CD4-positive, alpha-beta T cell (primary cell): ENCODE measurements around the gene NTN4. TPM values are rescaled to one million over a fixed set of nuclear protein-coding genes. Genes with fewer than 3 reads are reported as not detected.

Source experiments
- ATAC-seq: fragments of 200-7000 bp; cut with Tn5 transposase; one replicate; pipeline ENCODE4 v1.10.0; 2022; ENCODE audit warnings: mild to moderate bottlenecking; ENCODE audit not compliant: poor library complexity
- CTCF ChIA-PET: fragments of 350-600 bp; sonication (Branson Sonifier 250); formaldehyde crosslinking; loops from one replicate; lab custom pipeline; 2021; ENCODE audit warnings: antibody characterized with exemption, inconsistent platforms; lab: Charles Lee
- POLR2A ChIA-PET: fragments of 350-600 bp; sonication (Branson Sonifier 250); formaldehyde crosslinking; loops from one replicate; lab custom pipeline; 2021; ENCODE audit warnings: antibody characterized with exemption, inconsistent platforms; lab: Charles Lee
- DNase-seq, 14 experiments: peaks; one replicate each; pipeline ENCODE4 v3.0.0-alpha.2; 2013 to 2020; ENCODE audit warnings: mixed read lengths in 2 of 14
- H3K27ac ChIP-seq, 2 donors: one replicate each; pipeline versions ENCODE4 v1.5.1 to v1.7.0; 2013; ENCODE audit warnings: low read length in 2 of 2, low read depth in 1 of 2, mild to moderate bottlenecking in 1 of 2
- H3K27me3 ChIP-seq, 2 experiments: 1 replicate in 1 of 2; 2 replicates in 1 of 2; pipeline versions ENCODE4 v1.6.1 to v1.7.0; 2013; ENCODE audit warnings: low read length in 2 of 2, control low read depth in 1 of 2, mild to moderate bottlenecking in 1 of 2, moderate library complexity in 1 of 2; ENCODE audit not compliant: insufficient read depth in 2 of 2, control insufficient read depth in 1 of 2
- H3K36me3 ChIP-seq: one replicate; pipeline ENCODE4 v1.6.1; 2013; ENCODE audit warnings: low read length, control low read depth; ENCODE audit not compliant: insufficient read depth
- H3K4me1 ChIP-seq: one replicate; pipeline ENCODE4 v1.6.1; 2013; ENCODE audit warnings: low read length, control low read depth; ENCODE audit not compliant: insufficient read depth
- H3K4me3 ChIP-seq: one replicate; pipeline ENCODE4 v1.5.1; 2013; ENCODE audit warnings: mild to moderate bottlenecking, low read length, moderate library complexity
- H3K9me3 ChIP-seq, 2 experiments: 1 replicate in 1 of 2; 2 replicates in 1 of 2; pipeline versions ENCODE4 v1.6.1 to v1.7.0; 2013; ENCODE audit warnings: low read length in 2 of 2, mild to moderate bottlenecking in 2 of 2, control low read depth in 1 of 2, moderate library complexity in 1 of 2; ENCODE audit not compliant: control insufficient read depth in 1 of 2, insufficient read depth in 1 of 2
- H3K27ac Mint-ChIP-seq: one replicate; pipeline ENCODE4 v1.8.0; 2020; ENCODE audit warnings: mixed read lengths
- H3K27me3 Mint-ChIP-seq: one replicate; pipeline ENCODE4 v1.8.0; 2021; ENCODE audit warnings: mixed read lengths
- H3K36me3 Mint-ChIP-seq: one replicate; pipeline ENCODE4 v1.8.0; 2021; ENCODE audit warnings: low read depth, mixed read lengths
- H3K4me1 Mint-ChIP-seq: one replicate; pipeline ENCODE4 v1.8.0; 2021; ENCODE audit warnings: low read depth, mixed read lengths
- H3K4me3 Mint-ChIP-seq: one replicate; pipeline ENCODE4 v1.8.0; 2020; ENCODE audit warnings: mild to moderate bottlenecking, mixed read lengths
- H3K9me3 Mint-ChIP-seq: one replicate; pipeline ENCODE4 v1.8.0; 2020; ENCODE audit warnings: mixed read lengths
- CTCF ChIP-seq: fragments of 200-600 bp; IDR thresholded peaks from one replicate; pipeline ENCODE4 v1.8.0; 2022; ENCODE audit warnings: antibody characterized with exemption, mild to moderate bottlenecking
- intact Hi-C, 2 experiments: fragments of 100-400 bp; cut with DNase I in 1 of 2; cut with micrococcal nuclease in 1 of 2; formaldehyde crosslinking; loops; one replicate each; pipeline versions ENCODE4 v1.15.1 to v1.9.0; 2023 to 2025; cut with DNase I, micrococcal nuclease
- total RNA-seq, 174 experiments: library from RNA in 2 of 174; stranded (reverse) in 2 of 174; gene quantifications; one replicate each; pipeline ENCODE4 v1.2.3 and lab custom pipeline; 2021 to 2026

The NTN4 gene
- total RNA-seq, 2 experiments from 2014 or later, result 0.47 to 0.71 TPM

GRCh38 chr12:95673576-95673975 lies 117.0 kb downstream of the NTN4 start:
- Histone ChIP-seq H3K4me3 (no peak overlapping the region), H3K9me3 (no peaks in the 10 kb centered on the region), H3K27ac (no peak overlapping the region), H3K4me1 (no peaks in the 10 kb centered on the region), H3K36me3 (no peaks in the 10 kb centered on the region), H3K27me3 (no peaks in the 10 kb centered on the region)
- H3K4me3 Mint-ChIP-seq, result no peak overlapping the region
- DNase-seq (no peak), ATAC-seq (no peak)
- intact Hi-C loops, result no loop called here
- TF ChIP-seq CTCF, result no peak
- ChIA-PET POLR2A (no interaction called here), CTCF (no interaction called here)
- no peaks in the 10 kb centered on the region for H3K4me1 Mint-ChIP-seq
- peaks cover 5% of the 10 kb centered on the region for H3K27me3 Mint-ChIP-seq
- H3K27ac Mint-ChIP-seq, result no peak overlapping the region
- peaks cover 2% of the 10 kb centered on the region for H3K9me3 Mint-ChIP-seq
- H3K36me3 Mint-ChIP-seq, result no peaks in the 10 kb centered on the region

- no peaks in the 10 kb centered on the region for H3K36me3 Mint-ChIP-seq
- CTCF ChIA-PET, result no interaction called here
- POLR2A ChIA-PET, result no interaction called here
These were observed 118.4 kb downstream of the NTN4 start for GRCh38 chr12:95672166-95672565.

GRCh38 chr12:95671265-95671664 lies 119.3 kb downstream of the NTN4 start:
- ATAC-seq (no peak), DNase-seq (no peak)
- no peak for TF ChIP-seq CTCF
- no peaks in the 10 kb centered on the region for H3K4me1 Mint-ChIP-seq
- no peak overlapping the region for H3K4me3 Mint-ChIP-seq
- H3K27me3 Mint-ChIP-seq, result peaks cover 11% of the 10 kb centered on the region
- intact Hi-C loops, result no loop called here
- no peaks in the 10 kb centered on the region for H3K36me3 ChIP-seq
- no peak overlapping the region for H3K27ac ChIP-seq
- no peaks in the 10 kb centered on the region for H3K36me3 Mint-ChIP-seq
- no peaks in the 10 kb centered on the region for H3K9me3 ChIP-seq
- H3K27me3 ChIP-seq, result no peaks in the 10 kb centered on the region
- no peaks in the 10 kb centered on the region for H3K9me3 Mint-ChIP-seq
- H3K27ac Mint-ChIP-seq, result no peak overlapping the region
- H3K4me3 ChIP-seq, result no peak overlapping the region
- POLR2A ChIA-PET, result no interaction called here
- CTCF ChIA-PET, result interaction anchor here (1.0 kb wide), 1 partner anchor 10 kb away, joined by 3 read pairs; no protein-coding TSS in a partner anchor
- H3K4me1 ChIP-seq, result no peaks in the 10 kb centered on the region

More at GRCh38 chr12:95672166-95672565, 118.4 kb downstream of the NTN4 start:
- no peak overlapping the region for H3K27ac Mint-ChIP-seq
- Histone ChIP-seq H3K4me3 (no peak overlapping the region), H3K36me3 (no peaks in the 10 kb centered on the region), H3K27ac (no peak overlapping the region), H3K27me3 (no peaks in the 10 kb centered on the region), H3K9me3 (no peaks in the 10 kb centered on the region), H3K4me1 (no peaks in the 10 kb centered on the region)
- DNase-seq (no peak), ATAC-seq (no peak)
- peaks cover 5% of the 10 kb centered on the region for H3K27me3 Mint-ChIP-seq
- no peak overlapping the region for H3K4me3 Mint-ChIP-seq
- intact Hi-C loops, result no loop called here
- no peak for TF ChIP-seq CTCF
- no peaks in the 10 kb centered on the region for H3K4me1 Mint-ChIP-seq
- no peaks in the 10 kb centered on the region for H3K9me3 Mint-ChIP-seq
